K562 (cell line): ENCODE measurements around the gene RGS19. TPM values are rescaled to one million over a fixed set of nuclear protein-coding genes. Genes with fewer than 3 reads are reported as not detected.

Source experiments
- BHLHE40 ChIP-seq: IDR thresholded peaks from 2 replicates; pipeline ENCODE4 v1.6.1; 2011; ENCODE audit warnings: low read length, improper control_type of control experiment
- CHD4 ChIP-seq: fragments of 200-600 bp; sonication (generic); IDR thresholded peaks from 3 replicates; pipeline ENCODE4 v1.6.1; 2012; ENCODE audit warnings: low read depth, mild to moderate bottlenecking, mixed read lengths, low read length, inconsistent platforms; ENCODE audit not compliant: insufficient read depth, insufficient replicate concordance, poor library complexity, severe bottlenecking
- EP300 ChIP-seq: IDR thresholded peaks from 2 replicates; pipeline ENCODE4 v1.6.1; 2012; ENCODE audit warnings: low read length, improper control_type of control experiment
- HNRNPK ChIP-seq: fragments of 200-400 bp; formaldehyde crosslinking; IDR thresholded peaks from one replicate; pipeline ENCODE4 v1.6.1; 2018; ENCODE audit warnings: mild to moderate bottlenecking, low read depth, low read length; ENCODE audit not compliant: poor library complexity, severe bottlenecking
- MIER1 ChIP-seq: fragments of 450-650 bp; IDR thresholded peaks from 2 replicates; pipeline ENCODE4 v1.6.1; 2016; ENCODE audit warnings: antibody characterized with exemption, mild to moderate bottlenecking, low read depth
- MTA1 ChIP-seq: fragments of 450-650 bp; IDR thresholded peaks from 2 replicates; pipeline ENCODE4 v1.6.1; 2017; ENCODE audit warnings: borderline replicate concordance
- NBN ChIP-seq: fragments of 450-650 bp; IDR thresholded peaks from 2 replicates; pipeline ENCODE4 v1.6.1; 2016; ENCODE audit warnings: low read depth, mild to moderate bottlenecking
- NFXL1 ChIP-seq: fragments of 450-650 bp; formaldehyde crosslinking; IDR thresholded peaks from 2 replicates; pipeline ENCODE4 v1.4.0; 2021; ENCODE audit warnings: mild to moderate bottlenecking
- PHF8 ChIP-seq: fragments of 200-600 bp; sonication (generic); IDR thresholded peaks from 2 replicates; pipeline ENCODE4 v1.6.1; 2012; ENCODE audit warnings: mixed run types, mild to moderate bottlenecking, inconsistent platforms, low read length, moderate library complexity, borderline replicate concordance
- POLR2B ChIP-seq: fragments of 450-650 bp; IDR thresholded peaks from 2 replicates; pipeline ENCODE4 v1.6.1; 2018; ENCODE audit warnings: low read depth; ENCODE audit not compliant: partially characterized antibody
- PTTG1 ChIP-seq: fragments of 450-650 bp; IDR thresholded peaks from 2 replicates; pipeline ENCODE4 v1.6.1; 2016; ENCODE audit warnings: low read depth, mild to moderate bottlenecking, missing genetic modification characterization, missing compliant biosample characterization
- SNRNP70 ChIP-seq: fragments of 200-400 bp; formaldehyde crosslinking; optimal IDR thresholded peaks from 2 replicates; pipeline ENCODE3; 2017; ENCODE audit warnings: low read depth, low read length
- ZFP36 ChIP-seq: fragments of 150-350 bp; IDR thresholded peaks from 2 replicates; pipeline ENCODE4 v1.6.1; 2018; ENCODE audit warnings: low read length, low read depth; ENCODE audit not compliant: partially characterized antibody
- ZHX1 ChIP-seq: fragments of 150-350 bp; conservative IDR thresholded peaks from 2 replicates; pipeline ENCODE4 v1.6.1; 2014; ENCODE audit warnings: low read length
- ZNF280A ChIP-seq: fragments of 450-650 bp; IDR thresholded peaks from 2 replicates; pipeline ENCODE4 v1.6.1; 2018; ENCODE audit warnings: mild to moderate bottlenecking, low read depth; ENCODE audit not compliant: partially characterized antibody
- polyA plus RNA-seq, 8 experiments: library from polyadenylated mRNA; depleted of rRNA in 4 of 8; stranded (reverse) in 5 of 8; unstranded in 3 of 8; fragments of >200 nt; fragmentation: Nextera tagmentation in 2 of 8; fragmentation: Illumina TruSeq in 1 of 8; extraction: Ambion mirVana in 2 of 8; extraction: Trizol in 1 of 8; gene quantifications; 2 replicates each; pipeline versions ENCODE4 v1.2.1 to v1.2.3, GENCODE V29; 2011 to 2014; ENCODE audit warnings: inconsistent platforms in 1 of 8, missing spikeins in 1 of 8
- total RNA-seq, 7 experiments: library from RNA; depleted of rRNA in 6 of 7; stranded (reverse); fragments of >200 nt in 6 of 7; fragmentation: Illumina TruSeq in 2 of 7; extraction: Trizol in 2 of 7; gene quantifications; 2 replicates each; pipeline versions ENCODE4 v1.2.1 to v1.2.3, GENCODE V29; 2011 to 2021; ENCODE audit warnings: low replicate concordance in 1 of 7
- TF ChIP-seq, protein P1 (sequence below): fragments of 450-650 bp; IDR thresholded peaks from 2 replicates; pipeline ENCODE4 v1.6.1; 2016
- TF ChIP-seq, protein P2 (sequence below): sonication (generic); formaldehyde crosslinking; IDR thresholded peaks from 2 replicates; pipeline ENCODE4 v1.8.1; 2023; ENCODE audit warnings: mild to moderate bottlenecking, missing genetic modification reagents, moderate library complexity
- TF ChIP-seq, protein P3 (sequence below): fragments of 450-650 bp; conservative IDR thresholded peaks from 2 replicates; pipeline ENCODE4 v1.6.1; 2016; ENCODE audit warnings: missing genetic modification characterization, low read depth, mild to moderate bottlenecking, control low read depth, missing compliant biosample characterization
- TF ChIP-seq, protein P4 (sequence below): sonication (generic); formaldehyde crosslinking; IDR thresholded peaks from 2 replicates; pipeline ENCODE4 v1.8.0; 2022; ENCODE audit warnings: mild to moderate bottlenecking, missing genetic modification reagents

Gene RGS19
- total and polyA plus RNA-seq, 9 of the 15 experiments (the other 6 are each of a cell fraction or from before 2014, with no cell fraction given) = 0.41 to 23.7 (median 14.6) TPM

DNA sequence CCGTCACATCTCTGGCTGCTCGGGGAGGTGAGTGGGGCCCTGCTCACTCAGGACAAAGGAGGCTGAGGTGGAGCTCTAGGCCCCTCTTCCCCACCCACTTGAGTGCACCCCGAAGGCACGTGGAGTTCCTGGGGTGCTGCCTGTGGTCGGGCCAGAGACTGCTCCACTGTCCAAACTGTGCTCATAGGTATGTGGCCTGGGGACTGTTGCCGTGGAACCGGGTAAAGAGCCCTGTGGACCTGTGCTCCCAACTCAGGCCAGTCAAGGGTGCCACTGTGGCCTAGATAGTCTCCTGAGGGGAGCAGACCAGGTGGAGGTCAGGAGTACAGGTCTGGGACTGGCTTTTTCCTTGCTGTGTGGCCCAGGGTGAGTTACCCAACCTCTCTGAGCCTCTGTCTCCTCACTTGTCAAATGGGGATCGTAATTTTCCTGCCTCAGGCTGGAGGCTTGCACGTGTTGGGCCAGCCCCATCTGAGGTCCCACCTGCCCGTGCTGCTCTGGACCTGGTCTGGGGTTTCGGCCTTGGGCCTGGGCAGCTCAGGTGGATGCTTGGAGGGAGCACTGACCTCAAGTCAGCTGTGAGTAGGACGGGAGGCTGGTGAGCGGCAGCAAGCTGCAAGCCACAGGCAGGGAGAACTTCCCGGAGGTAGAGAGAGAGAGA is 40.5 kb upstream of the RGS19 start (continued):
- TF ChIP-seq ZHX1 = no peak
- no peak for TF ChIP-seq MIER1
- no peak for TF ChIP-seq PTTG1
- TF ChIP-seq CHD4 = peak; percentile 36
- no peak for TF ChIP-seq EP300
- TF ChIP-seq, protein P1, sequence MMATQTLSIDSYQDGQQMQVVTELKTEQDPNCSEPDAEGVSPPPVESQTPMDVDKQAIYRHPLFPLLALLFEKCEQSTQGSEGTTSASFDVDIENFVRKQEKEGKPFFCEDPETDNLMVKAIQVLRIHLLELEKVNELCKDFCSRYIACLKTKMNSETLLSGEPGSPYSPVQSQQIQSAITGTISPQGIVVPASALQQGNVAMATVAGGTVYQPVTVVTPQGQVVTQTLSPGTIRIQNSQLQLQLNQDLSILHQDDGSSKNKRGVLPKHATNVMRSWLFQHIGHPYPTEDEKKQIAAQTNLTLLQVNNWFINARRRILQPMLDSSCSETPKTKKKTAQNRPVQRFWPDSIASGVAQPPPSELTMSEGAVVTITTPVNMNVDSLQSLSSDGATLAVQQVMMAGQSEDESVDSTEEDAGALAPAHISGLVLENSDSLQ = no peak
- no peak for TF ChIP-seq HNRNPK
- TF ChIP-seq, protein P2, sequence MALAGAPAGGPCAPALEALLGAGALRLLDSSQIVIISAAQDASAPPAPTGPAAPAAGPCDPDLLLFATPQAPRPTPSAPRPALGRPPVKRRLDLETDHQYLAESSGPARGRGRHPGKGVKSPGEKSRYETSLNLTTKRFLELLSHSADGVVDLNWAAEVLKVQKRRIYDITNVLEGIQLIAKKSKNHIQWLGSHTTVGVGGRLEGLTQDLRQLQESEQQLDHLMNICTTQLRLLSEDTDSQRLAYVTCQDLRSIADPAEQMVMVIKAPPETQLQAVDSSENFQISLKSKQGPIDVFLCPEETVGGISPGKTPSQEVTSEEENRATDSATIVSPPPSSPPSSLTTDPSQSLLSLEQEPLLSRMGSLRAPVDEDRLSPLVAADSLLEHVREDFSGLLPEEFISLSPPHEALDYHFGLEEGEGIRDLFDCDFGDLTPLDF = no peak
- TF ChIP-seq MTA1 = no peak
- no peak for TF ChIP-seq NFXL1 (CRISPR knock-in tag)
- TF ChIP-seq NBN = no peak
- TF ChIP-seq BHLHE40 = no peak
- TF ChIP-seq, protein P3, sequence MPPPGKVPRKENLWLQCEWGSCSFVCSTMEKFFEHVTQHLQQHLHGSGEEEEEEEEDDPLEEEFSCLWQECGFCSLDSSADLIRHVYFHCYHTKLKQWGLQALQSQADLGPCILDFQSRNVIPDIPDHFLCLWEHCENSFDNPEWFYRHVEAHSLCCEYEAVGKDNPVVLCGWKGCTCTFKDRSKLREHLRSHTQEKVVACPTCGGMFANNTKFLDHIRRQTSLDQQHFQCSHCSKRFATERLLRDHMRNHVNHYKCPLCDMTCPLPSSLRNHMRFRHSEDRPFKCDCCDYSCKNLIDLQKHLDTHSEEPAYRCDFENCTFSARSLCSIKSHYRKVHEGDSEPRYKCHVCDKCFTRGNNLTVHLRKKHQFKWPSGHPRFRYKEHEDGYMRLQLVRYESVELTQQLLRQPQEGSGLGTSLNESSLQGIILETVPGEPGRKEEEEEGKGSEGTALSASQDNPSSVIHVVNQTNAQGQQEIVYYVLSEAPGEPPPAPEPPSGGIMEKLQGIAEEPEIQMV (tag) = no peak
- TF ChIP-seq ZFP36 = peak; percentile 89
- TF ChIP-seq, protein P4, sequence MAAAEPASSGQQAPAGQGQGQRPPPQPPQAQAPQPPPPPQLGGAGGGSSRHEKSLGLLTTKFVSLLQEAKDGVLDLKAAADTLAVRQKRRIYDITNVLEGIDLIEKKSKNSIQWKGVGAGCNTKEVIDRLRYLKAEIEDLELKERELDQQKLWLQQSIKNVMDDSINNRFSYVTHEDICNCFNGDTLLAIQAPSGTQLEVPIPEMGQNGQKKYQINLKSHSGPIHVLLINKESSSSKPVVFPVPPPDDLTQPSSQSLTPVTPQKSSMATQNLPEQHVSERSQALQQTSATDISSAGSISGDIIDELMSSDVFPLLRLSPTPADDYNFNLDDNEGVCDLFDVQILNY (CRISPR knock-in tag) = no peak
- no peak for TF ChIP-seq PHF8
- no peak for TF ChIP-seq POLR2B
- no peak for TF ChIP-seq ZNF280A
- no peak for TF ChIP-seq SNRNP70
